GM21825 (cell line): ENCODE data around the gene RFK.
"Not testable (repeated sequence)": the region's sequence is repeated elsewhere in the genome, so short reads cannot be mapped to it uniquely, and the experiment has no call there.

ENCODE experiments used
- ATAC-seq: cut with Tn5 transposase; IDR thresholded peaks from one replicate; pipeline ENCODE4 v1.9.1; 2021; ENCODE audit warnings: mild to moderate bottlenecking, moderate library complexity; ENCODE audit not compliant: unreplicated experiment

RFK gene

DNA sequence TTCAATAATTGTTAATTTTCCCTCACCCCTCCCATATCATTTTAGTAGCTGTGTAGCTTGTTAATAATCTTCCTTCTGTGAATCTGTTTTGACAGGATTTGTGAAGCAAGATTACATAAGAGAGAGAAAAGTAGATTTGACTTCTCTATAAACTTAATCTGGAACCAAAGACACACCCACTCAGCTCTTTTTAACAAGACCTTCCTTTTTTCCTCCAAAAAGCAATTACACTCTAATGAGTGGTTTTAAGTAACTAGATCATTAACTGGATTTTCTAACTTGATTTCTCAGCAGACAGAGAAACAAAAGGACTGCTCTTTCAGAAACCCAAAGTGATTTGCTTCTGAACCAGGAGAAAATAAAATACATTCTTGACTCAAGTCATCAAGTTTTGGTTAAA, 21.9 kb downstream of the RFK start:
- ATAC-seq: no peak

DNA sequence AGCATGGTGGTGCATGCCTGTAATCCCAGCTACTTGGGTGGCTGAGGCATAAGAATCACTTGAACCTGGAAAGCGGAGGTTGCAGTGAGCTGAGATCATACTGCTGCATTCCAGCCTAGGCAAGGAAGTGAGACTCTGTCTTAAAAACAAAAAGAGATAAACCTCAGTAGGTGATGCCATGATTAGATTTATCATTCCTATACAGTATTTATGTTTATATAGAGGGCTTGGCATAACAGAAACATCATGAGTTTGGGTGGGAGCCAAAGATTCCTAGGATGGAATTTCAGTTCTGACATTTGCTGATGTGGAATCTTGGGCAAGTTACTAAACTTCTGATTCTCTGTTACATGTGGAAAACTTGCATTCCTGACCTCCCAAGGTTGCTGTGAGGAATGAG, 22.3 kb downstream of the RFK start:
- ATAC-seq: no peak

DNA sequence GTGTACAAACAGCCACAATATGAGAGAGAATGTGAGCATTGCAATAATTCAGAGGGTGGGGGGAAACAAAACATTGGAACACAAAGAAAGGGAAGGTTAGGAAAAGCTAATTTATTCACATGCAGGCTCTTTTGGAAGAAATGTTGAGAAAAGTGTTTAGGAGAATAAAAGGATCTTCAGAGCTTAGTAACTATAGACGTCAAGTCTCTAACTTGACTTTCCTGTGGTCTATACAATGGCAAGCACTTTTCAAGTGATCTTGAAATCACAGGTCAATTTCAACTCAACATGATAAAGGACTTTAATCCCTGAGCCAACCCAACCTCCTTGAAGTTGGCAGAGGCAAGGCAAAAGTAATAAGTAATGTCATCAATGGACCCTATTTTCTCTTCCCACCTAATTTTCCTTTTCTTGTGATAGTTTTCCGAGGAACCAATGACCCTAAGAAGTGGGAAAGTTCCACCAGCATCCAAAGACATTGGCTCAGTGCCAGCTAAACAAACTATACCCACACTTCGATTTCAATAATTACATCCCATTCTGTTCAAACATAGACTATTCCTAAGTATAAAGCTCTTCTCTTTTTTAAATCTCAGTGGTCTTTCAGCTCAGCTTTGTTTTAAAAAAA, 23.7 kb downstream of the RFK start:
- no peak for ATAC-seq

DNA sequence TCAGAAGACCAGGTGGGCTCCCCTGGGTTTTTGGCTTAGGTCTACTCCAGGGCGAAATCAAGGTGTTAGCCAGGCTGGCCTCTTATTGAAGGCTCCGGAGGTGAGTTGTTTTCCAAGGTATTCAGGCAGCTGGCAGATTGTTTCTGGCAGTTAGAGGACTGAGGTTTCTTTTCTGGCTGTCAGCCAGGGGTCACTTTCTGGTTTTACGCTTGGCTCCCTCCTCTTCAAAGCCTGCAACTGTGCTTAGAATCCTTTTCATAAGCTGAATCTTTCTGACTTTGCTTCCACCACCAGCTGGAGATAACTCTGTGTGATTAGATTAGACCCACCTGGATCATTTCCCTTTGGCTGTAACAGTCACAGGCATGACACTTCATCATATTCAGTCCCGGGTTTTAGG, 24.6 kb downstream of the RFK start:
- ATAC-seq: no peak

DNA sequence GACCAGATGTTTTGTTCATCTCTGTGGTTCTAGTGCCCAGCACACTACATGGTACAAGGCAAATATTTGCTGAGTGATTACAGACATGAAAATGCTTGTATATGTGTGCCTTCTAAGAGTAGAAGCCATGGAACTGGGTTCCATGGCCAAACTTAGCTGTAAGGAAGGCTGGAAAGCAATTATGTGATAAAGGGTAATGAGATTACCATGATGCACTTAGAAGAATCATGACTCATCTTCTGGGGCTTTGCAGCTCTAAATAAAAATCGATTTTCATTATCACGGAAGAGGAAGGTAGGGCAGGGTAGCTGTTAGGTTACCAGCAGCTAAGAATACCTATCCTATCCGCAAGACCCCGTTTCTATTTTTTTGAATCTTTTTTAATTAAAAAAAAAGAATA, 28.0 kb downstream of the RFK start:
- no peak for ATAC-seq

DNA sequence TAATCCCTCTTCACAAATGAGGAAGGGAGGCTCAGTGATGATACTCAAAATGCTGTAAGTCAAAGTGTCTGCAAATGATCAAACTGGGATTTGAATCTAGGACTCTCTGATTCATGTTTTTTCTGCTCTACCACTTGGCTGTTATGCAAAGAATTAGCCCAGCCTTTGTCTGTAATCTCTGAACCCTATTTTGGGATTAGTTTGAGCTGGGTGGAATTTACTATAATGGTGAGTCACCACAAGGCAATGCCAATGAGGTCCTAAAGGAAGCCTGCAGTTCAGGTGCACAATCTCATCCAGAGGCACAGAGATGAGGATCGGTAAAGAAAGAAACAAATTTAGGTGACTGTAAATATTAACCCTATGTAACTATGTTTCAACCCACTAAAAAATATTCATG, 29.2 kb downstream of the RFK start:
- ATAC-seq: no peak

DNA sequence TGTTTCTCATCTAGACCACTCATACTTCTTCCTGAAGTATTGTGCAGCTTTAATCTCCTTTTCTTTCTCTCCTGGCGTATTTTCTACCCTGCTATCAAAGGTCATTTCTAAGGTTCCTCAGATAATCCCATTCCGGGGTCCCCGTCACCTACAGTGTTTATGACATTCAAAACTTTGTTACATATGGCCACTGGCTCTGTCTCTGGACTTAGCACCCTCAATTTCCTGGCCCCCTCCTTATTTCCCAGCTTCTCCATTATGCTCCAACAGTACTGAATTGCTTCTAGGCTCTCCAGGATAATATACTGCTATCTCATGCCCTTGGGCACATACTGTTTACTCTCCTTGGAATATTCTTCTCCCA, 31.2 kb downstream of the RFK start:
- no peak for ATAC-seq

DNA sequence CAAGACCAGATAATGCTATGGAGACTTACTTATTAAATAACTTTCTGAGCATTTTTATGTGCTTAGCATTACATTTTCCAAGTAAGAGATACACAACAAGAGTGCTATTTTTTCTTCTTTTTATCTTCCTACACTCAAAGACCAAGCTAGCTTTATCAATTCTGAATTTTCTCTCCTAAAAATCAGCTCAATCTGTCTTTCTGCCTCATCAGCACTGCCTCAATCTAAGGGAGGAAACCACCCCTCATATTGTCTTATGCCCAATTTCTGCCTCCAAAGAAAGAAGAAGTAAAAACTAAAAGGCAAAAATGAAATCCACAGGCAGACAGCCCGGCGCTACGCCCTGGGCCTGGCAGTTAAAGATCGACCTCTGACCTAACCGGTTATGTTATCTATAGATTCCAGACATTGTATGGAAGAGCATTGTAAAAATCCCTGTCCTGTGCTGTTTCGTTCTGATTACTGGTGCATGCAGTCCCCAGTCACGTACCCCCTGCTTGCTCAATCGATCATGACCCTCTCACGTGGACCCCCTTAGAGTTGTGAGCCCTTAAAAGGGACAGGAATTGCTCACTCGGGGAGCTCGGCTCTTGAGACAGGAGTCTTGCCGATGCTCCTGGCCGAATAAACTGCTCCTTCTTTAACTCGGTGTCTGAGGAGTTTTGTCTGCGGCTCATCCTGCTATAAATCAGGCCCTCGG, 31.7 kb downstream of the RFK start:
- not testable (repeated sequence) for ATAC-seq

DNA sequence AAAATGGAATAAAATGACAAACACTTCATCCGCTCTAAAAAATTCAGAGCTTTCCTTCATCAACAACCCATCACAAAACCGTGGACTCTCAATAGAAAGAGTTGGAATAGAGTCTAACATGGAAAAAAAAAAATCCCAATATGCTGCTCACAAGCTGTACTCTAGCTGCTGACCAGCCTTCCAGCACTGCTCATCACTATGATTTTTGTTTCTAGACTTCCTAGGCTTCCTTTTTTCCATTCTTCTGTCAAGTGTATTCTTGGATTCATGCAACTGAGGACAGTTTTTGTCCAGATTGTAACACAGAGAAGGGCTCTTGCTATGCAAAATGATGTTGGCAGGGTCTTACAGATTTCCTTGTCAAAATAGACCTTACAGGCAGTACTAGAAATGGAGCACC, 34.5 kb downstream of the RFK start:
- ATAC-seq: no peak

DNA sequence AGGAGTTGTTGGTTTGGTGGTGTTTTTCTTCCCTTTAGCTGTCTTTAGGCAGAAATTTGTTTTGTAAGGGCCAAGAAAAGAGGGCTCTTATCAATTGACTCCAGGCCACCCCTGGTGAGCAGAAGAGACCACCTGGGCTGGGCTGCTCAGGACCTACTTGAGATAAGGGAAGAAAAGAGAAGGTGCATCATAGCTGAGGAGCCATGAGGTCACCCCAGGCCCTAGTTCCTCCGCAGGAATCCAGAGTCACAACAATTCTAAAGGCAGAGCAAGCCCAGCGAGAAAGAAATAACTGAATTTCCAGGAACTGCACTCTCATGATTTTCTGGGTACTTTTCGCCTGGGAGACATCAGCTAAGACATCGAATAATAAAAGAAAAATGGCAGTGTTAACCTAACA, 34.9 kb downstream of the RFK start:
- ATAC-seq: no peak

DNA sequence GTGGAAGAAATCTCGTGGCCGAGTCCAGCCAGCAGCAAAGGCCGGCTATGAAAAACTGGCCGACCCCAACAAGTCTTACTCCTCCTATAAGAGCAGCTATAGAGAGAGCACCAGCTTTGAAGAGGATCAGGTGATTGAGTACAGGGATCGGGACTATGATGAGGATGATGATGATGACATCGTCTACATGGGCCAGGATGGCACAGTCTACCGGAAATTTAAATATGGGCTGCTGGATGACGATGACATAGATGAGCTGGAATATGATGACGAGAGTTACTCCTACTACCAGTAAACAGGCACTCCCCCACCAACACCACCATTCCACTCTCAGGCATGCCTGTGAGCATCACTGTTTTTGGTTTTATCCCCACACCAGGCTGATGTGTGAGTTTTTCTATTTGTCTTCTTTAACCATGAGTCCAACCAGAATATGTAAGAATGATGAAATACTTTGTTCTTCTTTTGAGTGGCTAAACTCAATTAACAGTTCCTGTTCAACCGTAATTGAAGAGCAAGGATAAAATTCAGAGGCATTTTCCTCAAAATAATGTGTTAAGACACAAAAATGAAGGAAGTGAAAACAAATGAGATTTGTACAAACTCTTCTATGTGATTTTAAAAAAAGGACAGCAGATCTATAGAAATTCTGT, 35.5 kb downstream of the RFK start:
- ATAC-seq: no peak

DNA sequence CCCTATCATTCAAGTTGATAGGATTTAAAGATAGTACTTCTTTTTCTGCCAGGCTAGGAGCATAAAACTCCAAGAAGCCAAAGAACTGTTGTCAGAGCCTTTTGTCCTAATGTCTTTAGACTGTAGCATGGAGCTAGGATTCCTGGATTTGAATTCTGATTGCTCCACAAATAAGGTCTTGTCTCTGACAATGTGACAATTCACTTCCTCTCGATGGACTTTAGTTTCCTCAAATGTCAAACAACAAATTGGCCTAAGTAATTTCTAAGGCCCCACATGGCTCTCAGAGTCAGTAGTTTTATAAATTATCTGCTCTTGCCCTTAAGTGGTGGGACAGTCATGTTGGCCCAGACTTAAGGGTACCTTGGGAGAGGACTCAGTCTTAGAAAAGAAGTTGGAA, 36.7 kb downstream of the RFK start:
- ATAC-seq: no peak

DNA sequence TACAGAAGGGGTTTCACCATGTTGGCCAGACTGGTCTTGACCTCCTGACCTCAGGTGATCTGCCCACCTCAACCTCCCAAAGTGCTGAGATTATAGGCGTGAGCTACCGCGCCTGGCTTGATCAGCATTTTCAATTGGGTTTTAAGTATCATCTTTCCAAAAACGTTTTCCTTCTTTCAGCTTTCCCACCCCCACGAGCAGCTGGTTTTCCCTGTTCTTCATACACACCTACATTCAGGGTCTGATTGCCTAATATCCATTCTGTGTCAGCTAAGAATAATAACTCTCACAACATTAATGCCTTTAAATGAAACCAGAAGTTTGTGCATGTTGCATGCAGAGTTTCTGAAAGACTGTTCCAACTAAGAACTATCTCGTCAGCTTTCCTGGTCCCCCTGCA, 38.3 kb downstream of the RFK start:
- no peak for ATAC-seq

DNA sequence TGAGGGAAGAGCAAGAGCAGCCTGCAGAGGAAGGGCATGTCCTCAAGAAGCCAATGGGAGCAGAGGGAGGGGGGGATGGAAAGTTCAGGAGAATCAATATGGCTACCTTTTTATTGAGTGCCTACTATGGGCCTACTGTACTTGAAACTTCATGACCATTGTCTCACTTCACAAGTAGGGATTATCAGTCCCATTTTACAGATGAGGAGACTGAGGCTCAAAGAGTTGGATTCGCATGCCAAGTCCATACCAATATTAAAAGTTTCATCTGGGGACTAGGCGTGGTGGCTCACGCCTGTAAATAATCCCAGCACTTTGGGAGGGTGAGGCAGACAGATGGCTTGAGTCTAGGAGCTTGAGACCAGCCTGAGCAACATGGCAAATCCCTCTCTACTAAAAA, 40.0 kb downstream of the RFK start:
- no peak for ATAC-seq

DNA sequence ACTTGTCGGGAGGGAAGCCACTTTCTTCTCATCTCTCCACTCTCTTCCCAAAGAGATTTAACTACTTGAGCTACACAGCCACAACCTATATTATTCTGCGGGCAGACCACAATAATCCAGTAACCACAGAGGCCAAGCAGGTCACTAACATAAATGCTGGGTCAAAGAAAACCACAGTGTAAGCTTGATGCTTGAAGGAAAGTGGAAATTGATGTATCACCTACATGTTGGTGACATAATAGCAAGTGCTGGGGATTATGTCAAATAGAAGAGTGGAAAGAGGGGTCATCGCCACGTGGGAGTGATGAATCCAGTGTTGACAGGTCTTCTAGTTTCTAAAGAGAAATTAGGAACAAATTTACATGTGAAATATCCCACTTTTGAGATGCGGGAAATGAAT, 40.9 kb downstream of the RFK start:
- ATAC-seq: no peak

DNA sequence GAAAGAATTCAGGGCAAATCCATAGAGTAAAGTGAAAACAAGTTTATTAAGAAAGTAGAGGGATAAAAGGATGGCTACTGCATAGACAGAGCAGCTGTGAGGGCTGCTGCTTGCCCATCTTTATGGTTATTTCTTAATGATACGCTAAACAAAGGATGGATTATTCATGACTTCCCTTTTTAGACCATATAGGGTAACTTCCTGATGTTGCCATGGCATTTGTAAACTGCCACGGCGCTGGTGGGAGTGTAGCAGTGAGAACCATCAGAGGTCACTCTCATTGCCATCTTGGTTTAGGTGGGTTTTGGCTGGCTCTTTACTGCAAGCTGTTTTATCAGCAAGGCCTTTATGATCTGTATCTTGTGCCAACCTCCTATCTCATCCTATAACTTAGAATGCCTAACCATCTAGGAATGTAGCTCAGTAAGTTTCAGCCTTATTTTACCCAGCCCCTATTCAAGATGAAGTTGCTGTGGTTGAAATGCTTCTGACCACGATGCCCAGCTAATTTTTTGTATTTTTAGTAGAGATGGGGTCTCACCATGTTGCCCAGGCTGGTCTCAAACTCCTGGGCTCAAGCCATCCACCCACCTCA, 42.1 kb downstream of the RFK start:
- no peak for ATAC-seq

DNA sequence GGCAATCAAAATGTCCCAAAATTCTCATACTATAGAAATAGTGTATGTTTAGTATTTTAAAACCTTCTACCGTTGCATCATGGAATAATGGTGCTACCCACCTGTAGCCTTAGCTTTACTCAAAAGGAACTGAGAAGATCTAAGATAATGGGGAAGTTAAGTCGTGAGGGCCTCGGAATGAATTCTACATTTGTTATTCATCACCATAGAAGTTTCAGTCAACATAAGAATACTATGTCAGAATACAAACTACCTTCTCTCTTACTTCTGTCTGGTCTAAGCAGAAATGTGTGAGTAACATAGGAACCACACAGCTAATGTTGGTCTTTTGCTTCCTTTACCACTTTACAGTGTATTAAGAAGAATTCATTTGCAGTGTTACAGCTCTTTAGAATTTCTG, 43.2 kb downstream of the RFK start:
- ATAC-seq: no peak

DNA sequence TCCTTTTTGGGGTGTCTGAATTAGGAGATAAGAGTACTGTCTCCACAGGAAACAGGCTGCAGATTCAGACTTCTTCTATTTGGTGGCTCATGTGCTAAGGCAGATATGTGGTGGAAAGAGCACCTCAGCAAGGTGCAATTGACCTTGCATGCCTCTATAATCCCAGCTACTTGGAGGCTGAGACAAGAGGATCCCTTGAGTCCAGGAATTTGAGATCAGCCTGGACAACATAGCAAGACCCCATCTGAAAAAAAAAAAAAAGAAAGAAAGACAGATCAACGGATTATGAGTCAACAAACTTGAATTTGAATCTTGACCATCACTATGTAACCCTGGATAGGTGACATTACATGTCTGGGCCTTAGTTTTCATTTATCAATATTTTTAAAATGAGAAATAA, 44.4 kb downstream of the RFK start:
- ATAC-seq: no peak

DNA sequence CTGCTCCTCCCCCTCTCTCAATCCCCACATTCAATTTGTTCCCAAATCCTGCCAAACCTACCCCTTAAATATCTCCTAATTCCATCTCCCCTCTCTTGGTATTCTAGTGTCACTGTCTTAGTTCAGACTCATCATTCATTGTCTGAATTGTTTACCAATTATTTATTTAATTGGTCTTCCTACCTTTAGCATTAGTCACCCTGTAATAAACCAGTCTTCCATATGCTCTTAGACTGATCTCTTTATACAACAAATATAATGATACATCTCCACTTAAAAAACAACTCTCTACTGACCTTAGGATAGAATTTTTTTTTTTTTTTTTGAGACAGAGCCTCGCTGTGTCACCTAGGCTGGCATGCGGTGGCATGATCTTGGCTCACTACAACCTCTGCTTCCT, 51.4 kb downstream of the RFK start:
- ATAC-seq: no peak

DNA sequence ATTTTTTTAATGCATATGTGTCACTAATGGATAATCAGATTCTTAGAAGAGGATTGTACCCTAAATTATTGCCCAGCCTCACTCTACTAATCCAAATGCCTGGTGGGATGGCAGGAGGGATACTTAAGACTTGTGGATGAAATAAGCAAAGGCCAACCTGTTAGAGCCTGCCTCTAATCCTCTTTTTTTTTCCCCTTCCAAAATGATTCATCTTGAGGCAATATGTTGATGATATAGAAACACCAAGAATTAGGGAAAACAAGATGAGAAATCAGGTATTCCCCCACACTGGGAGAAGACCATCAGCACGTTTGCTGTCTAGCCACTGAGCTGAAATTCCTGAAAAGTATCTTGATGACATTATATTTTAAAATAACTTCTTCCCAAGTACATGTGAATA, 52.0 kb downstream of the RFK start:
- ATAC-seq: no peak

DNA sequence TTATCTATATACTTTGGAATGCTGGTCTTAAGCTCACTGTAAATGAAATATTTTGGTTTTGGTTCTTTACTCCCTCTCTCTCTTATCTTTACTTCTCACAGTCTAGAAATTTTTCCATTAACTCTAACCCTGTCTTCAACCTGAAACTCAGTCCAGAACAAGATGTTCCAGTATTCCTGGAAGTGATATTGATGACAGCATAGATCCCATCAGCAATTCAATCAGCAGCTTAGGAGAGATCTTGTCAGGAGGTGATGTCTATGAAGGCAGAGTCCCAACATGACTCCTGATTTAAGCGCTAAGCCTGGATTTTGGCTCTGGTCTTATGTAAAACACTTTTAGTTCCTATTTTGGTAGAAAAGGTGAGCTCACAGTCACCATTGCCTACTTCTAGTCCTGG, 52.6 kb downstream of the RFK start:
- no peak for ATAC-seq

DNA sequence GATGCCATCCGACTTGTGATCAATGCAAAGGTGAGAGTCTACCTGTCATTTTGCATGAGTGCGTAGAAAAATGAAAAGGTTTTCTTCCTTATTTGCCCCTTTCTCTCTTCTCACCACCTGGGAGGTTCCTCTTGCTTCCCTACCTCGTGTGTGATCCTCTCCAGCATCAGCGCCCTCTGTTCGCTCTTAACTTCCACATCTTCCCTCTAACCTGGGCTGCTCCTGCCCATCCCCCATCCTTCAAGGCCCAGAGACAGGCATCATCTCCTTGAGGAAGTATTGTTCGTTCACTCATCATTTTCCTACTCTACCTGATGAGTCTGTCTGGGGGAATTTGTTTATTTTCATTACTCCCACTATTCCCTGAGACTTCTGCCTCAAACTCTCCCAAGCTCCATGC, 55.8 kb downstream of the RFK start:
- no peak for ATAC-seq
